ENCODE results near the gene RNF207. TPM values are rescaled to one million over a fixed set of nuclear protein-coding genes. Genes with fewer than 3 reads are reported as not detected.

The RNF207 gene
- total RNA-seq, 3 donors from 2014 or later: 35.4 to 63.9 (median 35.9) TPM

- H3K4me3 ChIP-seq: no peak overlapping the region
- no peaks in the 10 kb centered on the region for H3K36me3 ChIP-seq (ENCODE audit: low read depth)
- DNase-seq (no peak), ATAC-seq (no peak)
- no peaks in the 10 kb centered on the region for H3K9me3 ChIP-seq
- no peaks in the 10 kb centered on the region for H3K4me1 ChIP-seq (ENCODE audit: low read depth)
- intact Hi-C loops (cut with DNase I, micrococcal nuclease): no loop called here
- no peak for TF ChIP-seq CTCF (IDR thresholded peaks at IDR 0.05)
These were observed 39.7 kb upstream of the RNF207 start for GRCh38 chr1:6166221-6166620.

- Histone ChIP-seq H3K36me3 (ENCODE audit: low read depth) (no peaks in the 10 kb centered on the region), H3K9me3 (no peaks in the 10 kb centered on the region), H3K4me3 (no peak overlapping the region), H3K4me1 (ENCODE audit: low read depth) (no peaks in the 10 kb centered on the region)
- no peak for ATAC-seq
- peak in 1 of 3 donors; percentile 29 for DNase-seq
- intact Hi-C loops (cut with DNase I, micrococcal nuclease): no loop called here
- TF ChIP-seq CTCF (IDR thresholded peaks at IDR 0.05): no peak
These were observed 39.1 kb upstream of the RNF207 start for GRCh38 chr1:6166655-6167390.

GRCh38 chr1:6167391-6168303 lies 38.3 kb upstream of the RNF207 start:
- no peak for TF ChIP-seq CTCF (IDR thresholded peaks at IDR 0.05)
- H3K4me1 ChIP-seq (ENCODE audit: low read depth): no peaks in the 10 kb centered on the region
- intact Hi-C loops (cut with DNase I, micrococcal nuclease): no loop called here
- H3K9me3 ChIP-seq: no peaks in the 10 kb centered on the region
- DNase-seq (no peak), ATAC-seq (no peak)
- H3K4me3 ChIP-seq: no peak overlapping the region
- H3K36me3 ChIP-seq (ENCODE audit: low read depth): no peaks in the 10 kb centered on the region

- ATAC-seq (no peak), DNase-seq (no peak)
- intact Hi-C loops (cut with DNase I, micrococcal nuclease): no loop called here
- no peak for TF ChIP-seq CTCF (IDR thresholded peaks at IDR 0.05)
- no peaks in the 10 kb centered on the region for H3K36me3 ChIP-seq (ENCODE audit: low read depth)
- H3K4me3 ChIP-seq: no peak overlapping the region
- no peaks in the 10 kb centered on the region for H3K4me1 ChIP-seq (ENCODE audit: low read depth)
- H3K9me3 ChIP-seq: no peaks in the 10 kb centered on the region
These were observed 36.9 kb upstream of the RNF207 start for GRCh38 chr1:6168947-6169586.

GRCh38 chr1:6170116-6170741 lies 35.7 kb upstream of the RNF207 start:
- ATAC-seq: no peak
- TF ChIP-seq CTCF (IDR thresholded peaks at IDR 0.05): no peak
- H3K4me3 ChIP-seq: no peak overlapping the region
- no peaks in the 10 kb centered on the region for H3K4me1 ChIP-seq (ENCODE audit: low read depth)
- DNase-seq: no peak
- no peaks in the 10 kb centered on the region for H3K9me3 ChIP-seq
- no peaks in the 10 kb centered on the region for H3K36me3 ChIP-seq (ENCODE audit: low read depth)
- intact Hi-C loops (cut with DNase I, micrococcal nuclease): no loop called here

Measured in mucosa of descending colon (tissue), 3 donors.